GM18873 (cell line): ENCODE results near the gene GBA2.
A peak's percentile ranks its signal among the peaks of the same experiment; 100 is the strongest.

ENCODE experiments used
- ATAC-seq: cut with Tn5 transposase; IDR thresholded peaks from one replicate; pipeline ENCODE4 v1.9.1; 2021; ENCODE audit warnings: mild to moderate bottlenecking, moderate library complexity, moderate number of reproducible peaks; ENCODE audit not compliant: unreplicated experiment, low FRiP score

Gene GBA2

GRCh38 chr9:35741740-35742139, 7.3 kb downstream of the GBA2 start:
- ATAC-seq = no peak

- no peak for ATAC-seq
Measured at GRCh38 chr9:35740243-35740642, 8.8 kb downstream of the GBA2 start.

- no peak for ATAC-seq
Measured at GRCh38 chr9:35738924-35739323, 10.1 kb downstream of the GBA2 start.

GRCh38 chr9:35738186-35738585, 10.8 kb downstream of the GBA2 start:
- no peak for ATAC-seq

- ATAC-seq = no peak
Measured at GRCh38 chr9:35737143-35737542, 11.9 kb downstream of the GBA2 start.

GRCh38 chr9:35736201-35736633, 12.8 kb downstream of the GBA2 start:
- ATAC-seq = no peak

GRCh38 chr9:35734096-35734495, 14.9 kb downstream of the GBA2 start:
- ATAC-seq = no peak

- no peak for ATAC-seq
Measured at GRCh38 chr9:35732800-35733541, 16.1 kb downstream of the GBA2 start.

- peak; percentile 83 for ATAC-seq
Measured at GRCh38 chr9:35732185-35732799, 16.7 kb downstream of the GBA2 start, which contains the start of the genes CREB3 and TLN1. Gene CREB3, plus strand, starts transcription at chr9:35732666. Its CDS starts 107 bp downstream, at chr9:35732773. Gene TLN1, minus strand, starts transcription at chr9:35732195. Its CDS starts 6,501 bp downstream, at chr9:35725694.

GRCh38 chr9:35731415-35732184, 17.4 kb downstream of the GBA2 start:
- no peak for ATAC-seq

GRCh38 chr9:35730486-35730854, 18.6 kb downstream of the GBA2 start:
- ATAC-seq = no peak

- no peak for ATAC-seq
Measured at GRCh38 chr9:35729700-35730485, 19.1 kb downstream of the GBA2 start.

- no peak for ATAC-seq
Measured at GRCh38 chr9:35729101-35729500, 19.9 kb downstream of the GBA2 start.

GRCh38 chr9:35728041-35728971, 20.7 kb downstream of the GBA2 start:
- ATAC-seq = no peak

GRCh38 chr9:35727676-35728040, 21.4 kb downstream of the GBA2 start:
- no peak for ATAC-seq

GRCh38 chr9:35726931-35727330, 22.1 kb downstream of the GBA2 start:
- no peak for ATAC-seq

- ATAC-seq = no peak
Measured at GRCh38 chr9:35725362-35725761, 23.7 kb downstream of the GBA2 start.

GRCh38 chr9:35723908-35724307, 25.1 kb downstream of the GBA2 start:
- no peak for ATAC-seq

- ATAC-seq = no peak
Measured at GRCh38 chr9:35723426-35723825, 25.6 kb downstream of the GBA2 start.
